ENCODE data around the gene PLA2G3. TPM values are rescaled to one million over a fixed set of nuclear protein-coding genes. Genes with fewer than 3 reads are reported as not detected.

PLA2G3 gene
- total RNA-seq, 2 donors from 2014 or later, result not detected

GRCh38 chr22:31140746-31141145 is 438 bp upstream of the PLA2G3 start:
- no peak for DNase-seq
- no peak for ATAC-seq
- Mint-ChIP-seq H3K4me1 (no peaks in the 10 kb centered on the region), H3K36me3 (ENCODE audit: low read depth) (no peaks in the 10 kb centered on the region), H3K27me3 (peaks cover 6% of the 10 kb centered on the region), H3K4me3 (no peak overlapping the region), H3K27ac (no peak overlapping the region)
- no peaks in the 10 kb centered on the region for H3K9me3 ChIP-seq (ENCODE audit: control insufficient read depth, low read length, poor library complexity, severe bottlenecking)

GRCh38 chr22:31139066-31139465 is 1.2 kb downstream of the PLA2G3 start:
- peaks cover 6% of the 10 kb centered on the region for H3K27me3 Mint-ChIP-seq
- H3K4me1 Mint-ChIP-seq, result no peaks in the 10 kb centered on the region
- no peaks in the 10 kb centered on the region for H3K36me3 Mint-ChIP-seq (ENCODE audit: low read depth)
- DNase-seq (no peak), ATAC-seq (no peak)
- no peaks in the 10 kb centered on the region for H3K9me3 ChIP-seq (ENCODE audit: control insufficient read depth, low read length, poor library complexity, severe bottlenecking)
- H3K4me3 Mint-ChIP-seq, result no peak overlapping the region
- no peak overlapping the region for H3K27ac Mint-ChIP-seq

DNA sequence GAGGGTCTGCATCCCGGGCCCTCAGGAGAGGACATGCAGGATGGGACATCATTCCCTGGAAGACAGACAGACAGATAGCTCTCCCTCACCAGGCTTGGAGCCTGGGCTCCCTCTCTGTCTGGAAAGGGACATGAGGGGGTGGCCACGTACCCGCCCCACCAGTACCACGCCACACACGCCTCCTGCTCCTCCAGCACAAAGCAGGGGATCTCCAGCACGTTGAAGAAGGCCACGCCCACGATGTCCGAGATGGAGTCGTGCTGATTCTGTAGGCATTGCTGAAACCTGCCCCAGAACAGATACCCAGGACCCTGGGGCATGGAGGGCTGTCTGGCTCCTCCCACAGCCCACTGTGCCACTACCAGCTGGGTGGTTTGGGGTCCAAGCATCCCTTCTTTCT is 2.2 kb downstream of the PLA2G3 start:
- no peak overlapping the region for H3K4me3 Mint-ChIP-seq
- H3K27ac Mint-ChIP-seq, result no peak overlapping the region
- no peaks in the 10 kb centered on the region for H3K9me3 ChIP-seq (ENCODE audit: control insufficient read depth, low read length, poor library complexity, severe bottlenecking)
- peaks cover 6% of the 10 kb centered on the region for H3K27me3 Mint-ChIP-seq
- no peaks in the 10 kb centered on the region for H3K36me3 Mint-ChIP-seq (ENCODE audit: low read depth)
- DNase-seq (no peak), ATAC-seq (no peak)
- H3K4me1 Mint-ChIP-seq, result no peaks in the 10 kb centered on the region

- no peak overlapping the region for H3K27ac Mint-ChIP-seq
- DNase-seq, result no peak
- no peak overlapping the region for H3K4me3 Mint-ChIP-seq
- H3K36me3 Mint-ChIP-seq (ENCODE audit: low read depth), result no peaks in the 10 kb centered on the region
- no peaks in the 10 kb centered on the region for H3K4me1 Mint-ChIP-seq
- H3K9me3 ChIP-seq (ENCODE audit: control insufficient read depth, low read length, poor library complexity, severe bottlenecking), result no peaks in the 10 kb centered on the region
- H3K27me3 Mint-ChIP-seq, result peaks cover 6% of the 10 kb centered on the region
- no peak for ATAC-seq
These were observed 2.6 kb downstream of the PLA2G3 start for GRCh38 chr22:31137721-31138120.

GRCh38 chr22:31136711-31137110 is 3.6 kb downstream of the PLA2G3 start:
- Mint-ChIP-seq H3K4me3 (no peak overlapping the region), H3K27ac (no peak overlapping the region), H3K4me1 (no peaks in the 10 kb centered on the region), H3K27me3 (peaks cover 6% of the 10 kb centered on the region), H3K36me3 (ENCODE audit: low read depth) (no peaks in the 10 kb centered on the region)
- H3K9me3 ChIP-seq (ENCODE audit: control insufficient read depth, low read length, poor library complexity, severe bottlenecking), result no peaks in the 10 kb centered on the region
- ATAC-seq, result no peak
- DNase-seq, result no peak

DNA sequence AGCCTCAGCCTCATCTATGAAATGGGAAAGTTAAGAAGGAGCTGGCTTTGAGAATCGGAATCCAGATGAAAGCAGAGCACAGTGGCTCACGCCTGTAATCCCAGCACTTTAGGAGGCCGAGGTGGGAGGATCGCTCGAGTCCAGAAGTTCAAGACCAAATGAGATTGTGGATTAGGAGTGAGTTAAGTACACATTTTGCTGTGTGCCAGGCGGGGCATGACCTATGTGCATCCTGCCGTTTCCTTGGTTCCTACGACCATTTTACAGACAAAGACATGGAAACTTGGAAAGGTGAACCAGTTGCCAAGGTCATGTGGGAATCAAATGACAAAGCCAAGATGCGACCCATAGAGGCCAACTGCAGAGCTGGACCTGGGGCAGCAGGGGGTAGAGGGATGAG is 4.2 kb downstream of the PLA2G3 start:
- H3K4me3 Mint-ChIP-seq, result no peak overlapping the region
- H3K27me3 Mint-ChIP-seq, result peaks cover 6% of the 10 kb centered on the region
- no peaks in the 10 kb centered on the region for H3K4me1 Mint-ChIP-seq
- DNase-seq (no peak), ATAC-seq (no peak)
- H3K27ac Mint-ChIP-seq, result no peak overlapping the region
- no peaks in the 10 kb centered on the region for H3K9me3 ChIP-seq (ENCODE audit: control insufficient read depth, low read length, poor library complexity, severe bottlenecking)
- H3K36me3 Mint-ChIP-seq (ENCODE audit: low read depth), result no peaks in the 10 kb centered on the region

DNA sequence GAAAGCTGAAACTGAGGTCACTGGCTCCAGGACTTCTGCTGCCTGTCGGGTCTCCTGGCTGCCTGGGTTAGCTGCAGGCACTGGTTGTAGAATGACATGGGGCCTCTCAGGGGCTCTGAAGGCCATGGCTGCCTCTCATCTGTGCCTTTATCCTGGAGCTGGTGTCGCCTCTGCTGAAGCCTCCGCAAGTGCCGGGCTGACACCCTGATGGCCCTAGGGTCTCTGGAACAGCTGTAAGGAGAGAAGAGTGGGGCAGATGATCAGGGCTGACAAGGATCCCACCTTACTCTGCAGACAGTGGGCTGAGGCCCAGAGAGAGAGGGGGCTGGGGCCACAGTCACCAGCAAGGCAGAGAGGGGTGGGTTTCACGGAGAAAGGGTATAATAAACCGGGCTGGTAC is 4.6 kb downstream of the PLA2G3 start:
- no peak overlapping the region for H3K27ac Mint-ChIP-seq
- H3K36me3 Mint-ChIP-seq (ENCODE audit: low read depth), result no peaks in the 10 kb centered on the region
- H3K4me3 Mint-ChIP-seq, result no peak overlapping the region
- DNase-seq (no peak), ATAC-seq (no peak)
- H3K27me3 Mint-ChIP-seq, result peaks cover 6% of the 10 kb centered on the region
- no peaks in the 10 kb centered on the region for H3K9me3 ChIP-seq (ENCODE audit: control insufficient read depth, low read length, poor library complexity, severe bottlenecking)
- no peaks in the 10 kb centered on the region for H3K4me1 Mint-ChIP-seq

DNA sequence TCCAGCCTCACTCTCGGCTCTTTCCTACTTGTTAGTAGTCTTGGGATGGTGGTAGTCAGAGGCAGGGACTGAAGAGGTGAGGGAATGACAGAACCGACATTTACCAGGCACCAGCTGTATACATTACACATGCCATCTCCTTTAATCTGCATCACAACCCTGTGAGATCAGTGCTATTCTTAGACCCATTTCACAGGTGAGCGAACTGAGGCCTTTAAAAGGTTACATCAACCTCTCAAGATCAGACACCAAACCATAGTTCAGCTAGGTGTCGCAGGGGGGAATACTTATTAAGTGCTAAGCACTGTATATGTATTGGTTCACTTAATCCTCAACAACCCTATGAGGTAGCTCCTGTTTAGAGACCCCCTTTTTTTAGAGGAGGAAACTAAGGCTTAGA is 5.6 kb downstream of the PLA2G3 start:
- DNase-seq, result no peak
- no peaks in the 10 kb centered on the region for H3K9me3 ChIP-seq (ENCODE audit: control insufficient read depth, low read length, poor library complexity, severe bottlenecking)
- no peak for ATAC-seq
- Mint-ChIP-seq H3K4me1 (no peaks in the 10 kb centered on the region), H3K27me3 (peaks cover 1% of the 10 kb centered on the region), H3K27ac (no peak overlapping the region), H3K4me3 (no peak overlapping the region), H3K36me3 (ENCODE audit: low read depth) (no peaks in the 10 kb centered on the region)

DNA sequence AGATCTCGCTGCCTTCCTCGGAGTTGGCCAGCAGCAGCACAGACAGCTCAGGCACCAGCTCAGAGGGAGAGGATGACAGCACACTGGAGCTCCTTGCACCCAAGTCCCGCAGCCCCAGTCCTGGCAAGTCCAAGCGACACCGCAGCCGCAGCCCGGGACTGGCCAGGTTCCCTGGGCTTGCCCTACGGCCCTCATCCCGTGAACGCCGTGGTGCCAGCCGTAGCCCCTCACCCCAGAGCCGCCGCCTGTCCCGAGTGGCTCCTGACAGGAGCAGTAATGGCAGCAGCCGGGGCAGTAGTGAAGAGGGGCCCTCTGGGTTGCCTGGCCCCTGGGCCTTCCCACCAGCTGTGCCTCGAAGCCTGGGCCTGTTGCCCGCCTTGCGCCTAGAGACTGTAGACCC is 6.4 kb downstream of the PLA2G3 start:
- H3K4me3 Mint-ChIP-seq, result no peak overlapping the region
- no peaks in the 10 kb centered on the region for H3K27me3 Mint-ChIP-seq
- no peak overlapping the region for H3K27ac Mint-ChIP-seq
- no peaks in the 10 kb centered on the region for H3K36me3 Mint-ChIP-seq (ENCODE audit: low read depth)
- DNase-seq, result no peak
- no peak for ATAC-seq
- H3K9me3 ChIP-seq (ENCODE audit: control insufficient read depth, low read length, poor library complexity, severe bottlenecking), result no peaks in the 10 kb centered on the region
- no peaks in the 10 kb centered on the region for H3K4me1 Mint-ChIP-seq

GRCh38 chr22:31130873-31131272 is 9.4 kb downstream of the PLA2G3 start:
- no peaks in the 10 kb centered on the region for H3K27me3 Mint-ChIP-seq
- no peak overlapping the region for H3K27ac Mint-ChIP-seq
- no peaks in the 10 kb centered on the region for H3K9me3 ChIP-seq (ENCODE audit: control insufficient read depth, low read length, poor library complexity, severe bottlenecking)
- no peak for DNase-seq
- H3K4me3 Mint-ChIP-seq, result no peak overlapping the region
- ATAC-seq, result no peak
- H3K36me3 Mint-ChIP-seq (ENCODE audit: low read depth), result no peaks in the 10 kb centered on the region
- H3K4me1 Mint-ChIP-seq, result peaks cover 6% of the 10 kb centered on the region

DNA sequence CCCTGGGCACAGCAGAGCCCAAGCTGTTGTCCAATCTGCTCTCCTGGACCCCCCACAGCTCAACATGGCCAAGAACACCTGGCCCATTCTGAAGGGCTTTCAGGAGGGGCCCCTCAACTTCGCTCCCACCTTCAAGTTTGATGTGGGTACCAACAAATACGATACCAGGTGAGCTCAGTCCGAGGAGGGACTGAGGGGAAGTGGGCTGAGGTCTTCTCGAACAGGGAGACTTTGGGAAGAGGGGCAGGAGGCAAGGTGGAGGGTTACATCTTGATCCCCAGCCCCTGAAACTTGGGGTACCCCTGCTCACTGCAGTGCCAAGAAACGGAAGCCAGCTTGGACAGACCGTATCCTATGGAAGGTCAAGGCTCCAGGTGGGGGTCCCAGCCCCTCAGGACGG is 12.2 kb downstream of the PLA2G3 start:
- H3K4me1 Mint-ChIP-seq, result peaks cover 6% of the 10 kb centered on the region
- H3K9me3 ChIP-seq (ENCODE audit: control insufficient read depth, low read length, poor library complexity, severe bottlenecking), result no peaks in the 10 kb centered on the region
- no peak for DNase-seq
- no peaks in the 10 kb centered on the region for H3K36me3 Mint-ChIP-seq (ENCODE audit: low read depth)
- H3K27me3 Mint-ChIP-seq, result no peaks in the 10 kb centered on the region
- H3K4me3 Mint-ChIP-seq, result no peak overlapping the region
- no peak overlapping the region for H3K27ac Mint-ChIP-seq
- ATAC-seq, result no peak

DNA sequence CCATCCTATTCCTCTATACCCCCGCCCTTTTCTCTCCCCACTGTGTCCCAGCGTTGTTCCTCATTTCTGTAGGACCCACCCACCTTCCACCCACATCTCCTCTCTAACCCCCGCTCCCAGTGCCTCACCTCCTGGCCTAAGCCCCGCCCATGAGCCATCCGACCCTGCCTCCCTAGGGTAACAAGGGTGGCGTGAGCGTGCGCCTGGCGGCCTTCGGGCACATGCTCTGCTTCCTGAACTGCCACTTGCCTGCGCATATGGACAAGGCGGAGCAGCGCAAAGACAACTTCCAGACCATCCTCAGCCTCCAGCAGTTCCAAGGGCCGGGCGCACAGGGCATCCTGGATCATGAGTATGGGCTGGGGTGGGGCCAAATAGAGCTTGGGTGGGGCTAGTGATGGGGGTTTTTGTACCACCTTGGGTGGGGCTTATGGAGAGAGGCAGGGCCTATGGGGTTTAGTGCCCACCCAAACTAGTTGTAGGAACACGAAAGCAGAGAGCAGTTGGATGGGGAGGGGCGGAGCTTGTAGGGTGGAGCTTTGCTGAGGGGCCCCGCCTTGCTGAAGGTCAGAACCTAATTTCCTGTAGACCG is 13.0 kb downstream of the PLA2G3 start:
- Mint-ChIP-seq H3K4me3 (peak overlapping the region; percentile 28), H3K4me1 (peaks cover 6% of the 10 kb centered on the region), H3K27ac (no peak overlapping the region), H3K36me3 (ENCODE audit: low read depth) (no peaks in the 10 kb centered on the region), H3K27me3 (no peaks in the 10 kb centered on the region)
- no peaks in the 10 kb centered on the region for H3K9me3 ChIP-seq (ENCODE audit: control insufficient read depth, low read length, poor library complexity, severe bottlenecking)
- DNase-seq (no peak), ATAC-seq (no peak)

- Mint-ChIP-seq H3K27me3 (no peaks in the 10 kb centered on the region), H3K27ac (no peak overlapping the region), H3K4me3 (no peak overlapping the region), H3K4me1 (peaks cover 6% of the 10 kb centered on the region), H3K36me3 (ENCODE audit: low read depth) (no peaks in the 10 kb centered on the region)
- ATAC-seq, result no peak
- no peaks in the 10 kb centered on the region for H3K9me3 ChIP-seq (ENCODE audit: control insufficient read depth, low read length, poor library complexity, severe bottlenecking)
- DNase-seq, result no peak
These were observed 13.5 kb downstream of the PLA2G3 start for GRCh38 chr22:31126869-31127175.

DNA sequence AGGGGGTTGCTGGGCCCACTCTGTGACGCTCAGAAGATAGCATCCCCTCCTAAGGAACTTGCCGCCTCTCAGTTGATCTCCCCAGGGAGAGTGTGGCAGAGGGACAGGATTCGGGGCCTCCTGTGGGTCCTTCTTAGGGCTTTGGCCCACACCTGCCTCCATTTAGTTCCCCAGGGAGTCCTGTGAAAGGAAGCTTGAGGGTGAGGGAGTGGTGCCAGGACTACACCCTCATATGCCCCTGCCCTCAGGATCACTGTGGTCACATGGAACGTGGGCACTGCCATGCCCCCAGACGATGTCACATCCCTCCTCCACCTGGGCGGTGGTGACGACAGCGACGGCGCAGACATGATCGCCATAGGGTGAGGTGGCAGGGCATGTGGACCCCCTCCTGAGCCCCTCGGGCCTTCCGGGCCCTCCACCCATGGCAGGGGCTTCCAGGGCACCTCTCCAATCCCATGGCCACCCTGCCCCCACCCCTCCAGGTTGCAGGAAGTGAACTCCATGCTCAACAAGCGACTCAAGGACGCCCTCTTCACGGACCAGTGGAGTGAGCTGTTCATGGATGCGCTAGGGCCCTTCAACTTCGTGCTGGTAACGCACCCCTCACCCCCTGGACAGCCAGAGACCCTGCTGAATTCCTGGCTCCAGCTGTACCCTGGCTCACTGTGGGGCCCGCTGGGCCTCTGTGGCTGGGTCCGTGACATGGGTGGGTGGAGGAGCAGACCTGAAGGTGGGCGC is 14.0 kb downstream of the PLA2G3 start:
- Mint-ChIP-seq H3K27me3 (no peaks in the 10 kb centered on the region), H3K36me3 (ENCODE audit: low read depth) (no peaks in the 10 kb centered on the region), H3K4me3 (no peak overlapping the region), H3K4me1 (peaks cover 6% of the 10 kb centered on the region), H3K27ac (no peak overlapping the region)
- no peaks in the 10 kb centered on the region for H3K9me3 ChIP-seq (ENCODE audit: control insufficient read depth, low read length, poor library complexity, severe bottlenecking)
- DNase-seq (no peak), ATAC-seq (no peak)
